CD4-positive, alpha-beta T cell treated with Interleukin-6 at 100 ng/mL for 8 hours (primary cell): ENCODE measurements around the gene MPRIP.
"Not testable (repeated sequence)": the region's sequence is repeated elsewhere in the genome, so short reads cannot be mapped to it uniquely, and the experiment has no call there.

ENCODE experiments used
- DNase-seq: peaks from one replicate; pipeline ENCODE4 v3.0.0-alpha.2; 2020; ENCODE audit warnings: mixed read lengths, low spot score

Gene MPRIP

DNA sequence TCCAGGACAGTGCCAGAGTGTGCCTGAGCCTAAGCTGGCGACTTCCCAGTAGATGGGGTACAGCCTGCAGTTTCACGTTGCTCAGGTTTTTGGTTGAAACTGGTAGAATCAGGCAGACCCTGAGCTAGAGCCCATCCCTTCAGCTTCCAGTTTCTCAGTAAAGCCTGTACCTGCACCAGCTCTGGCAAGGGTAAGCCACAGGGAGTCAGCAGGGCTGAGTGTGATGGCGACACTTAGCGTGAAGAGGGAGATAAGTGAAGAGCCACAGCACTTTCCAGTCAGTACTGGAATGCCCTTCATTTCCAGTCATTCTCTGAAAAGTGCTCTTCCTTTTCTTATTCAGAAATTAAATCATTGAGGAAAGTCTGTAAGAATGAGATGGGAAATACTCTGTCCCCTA, 141.5 kb downstream of the MPRIP start:
- DNase-seq, result no peak

- DNase-seq, result peak; percentile 30
Measured at GRCh38 chr17:17184985-17185757, 142.9 kb downstream of the MPRIP start.

DNA sequence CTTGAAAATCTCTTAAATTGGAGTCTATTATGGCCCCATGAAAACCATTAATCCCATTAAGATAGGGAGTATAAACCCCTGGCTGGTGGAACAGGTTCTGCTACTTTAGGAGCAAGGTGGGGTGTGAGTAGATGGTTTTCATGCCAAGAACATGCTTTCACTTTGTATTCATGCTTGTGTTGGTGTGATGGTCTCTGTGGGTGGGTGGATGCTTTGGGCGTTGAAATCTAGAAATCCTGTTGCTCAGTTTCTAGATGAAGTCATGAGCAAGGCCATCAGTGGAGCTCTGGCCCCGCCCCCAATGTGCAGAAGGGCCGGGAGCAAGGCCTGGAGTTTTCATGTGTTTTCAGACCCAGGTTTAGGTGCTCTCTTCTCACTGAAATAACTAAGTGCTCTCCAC, 143.8 kb downstream of the MPRIP start:
- DNase-seq, result no peak

GRCh38 chr17:17186551-17187505, 144.6 kb downstream of the MPRIP start:
- DNase-seq, result no peak

DNA sequence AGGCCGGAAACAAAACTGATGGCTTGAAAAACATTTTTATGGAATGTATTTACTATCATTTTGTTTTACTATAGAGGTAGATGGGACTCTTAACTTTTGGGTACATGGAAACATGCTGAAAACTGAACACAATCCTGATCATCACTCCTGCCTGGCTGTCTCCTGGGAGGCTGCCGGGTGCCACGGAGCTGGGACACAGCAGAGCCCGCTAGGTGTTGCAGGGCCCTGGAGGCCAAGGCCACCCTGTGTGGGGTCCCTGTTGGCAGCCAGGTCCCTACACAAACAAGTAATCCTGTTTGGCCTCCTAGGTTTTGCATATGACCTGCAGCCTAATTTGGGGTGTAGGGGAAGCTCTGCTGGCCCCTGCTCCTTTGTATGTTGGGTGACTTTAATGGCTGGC, 146.3 kb downstream of the MPRIP start:
- no peak for DNase-seq

GRCh38 chr17:17189559-17189958, 147.3 kb downstream of the MPRIP start:
- DNase-seq, result no peak

GRCh38 chr17:17190188-17190587, 147.9 kb downstream of the MPRIP start:
- DNase-seq, result no peak

GRCh38 chr17:17191346-17191792, 149.1 kb downstream of the MPRIP start:
- no peak for DNase-seq

DNA sequence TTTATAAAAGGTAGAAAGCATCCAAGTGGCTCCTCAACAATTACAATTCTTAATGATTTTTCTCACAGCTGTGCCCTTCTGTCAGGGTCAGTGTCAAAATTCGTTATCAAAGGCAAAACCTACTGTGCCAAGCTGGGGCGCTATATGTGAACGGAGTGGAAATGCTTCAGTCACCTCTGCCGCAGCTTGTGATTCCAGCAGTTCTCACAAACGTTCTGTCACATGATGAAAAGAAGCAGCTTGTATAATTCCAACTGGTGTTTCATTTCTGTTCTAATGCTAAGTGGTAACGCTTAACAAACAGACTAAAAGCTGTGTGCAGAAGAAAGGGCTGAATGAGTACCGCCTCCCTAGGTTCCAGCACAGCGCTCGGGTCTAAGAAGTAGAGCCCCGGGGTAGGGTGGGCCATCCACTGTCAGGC, 149.7 kb downstream of the MPRIP start:
- DNase-seq, result no peak

- not testable (repeated sequence) for DNase-seq
Measured at GRCh38 chr17:17195466-17195865, 153.2 kb downstream of the MPRIP start.

DNA sequence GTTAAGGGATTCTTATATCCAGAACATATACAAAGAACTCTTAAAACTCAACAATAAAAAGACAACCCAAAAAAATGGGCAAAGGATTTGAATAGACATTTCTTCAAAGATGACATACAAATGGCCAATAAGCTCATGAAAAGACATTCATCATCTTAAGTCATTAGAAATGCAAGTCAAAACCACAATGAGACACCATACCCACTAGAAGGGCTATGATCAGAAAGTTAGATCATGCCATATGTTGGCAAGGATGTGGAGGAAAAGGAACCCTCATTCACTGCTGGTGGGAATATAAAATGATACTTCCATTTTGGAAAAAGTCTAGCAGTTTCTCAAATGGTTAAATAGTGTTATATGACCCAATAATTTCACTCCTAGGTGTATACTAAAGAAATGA, 154.5 kb downstream of the MPRIP start:
- no peak for DNase-seq

DNA sequence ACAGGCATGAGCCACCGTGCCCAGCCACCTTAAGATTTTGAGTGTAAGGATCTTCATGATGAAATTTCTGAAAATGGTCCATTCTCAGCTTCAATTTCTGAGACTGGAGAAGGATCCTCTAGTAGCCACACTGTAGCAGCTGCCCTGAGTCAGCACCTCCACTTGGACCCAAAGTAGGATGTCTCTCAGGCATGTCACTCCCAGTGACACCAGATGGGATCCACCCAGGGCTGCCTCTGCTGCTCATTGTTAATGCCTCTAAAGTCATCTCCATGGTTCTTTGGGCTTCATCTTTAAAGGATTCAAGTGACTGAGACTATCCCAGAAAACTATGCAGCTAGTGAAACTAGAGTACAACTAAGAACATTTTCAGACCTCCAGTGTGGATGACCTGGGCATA, 156.0 kb downstream of the MPRIP start:
- no peak for DNase-seq

DNA sequence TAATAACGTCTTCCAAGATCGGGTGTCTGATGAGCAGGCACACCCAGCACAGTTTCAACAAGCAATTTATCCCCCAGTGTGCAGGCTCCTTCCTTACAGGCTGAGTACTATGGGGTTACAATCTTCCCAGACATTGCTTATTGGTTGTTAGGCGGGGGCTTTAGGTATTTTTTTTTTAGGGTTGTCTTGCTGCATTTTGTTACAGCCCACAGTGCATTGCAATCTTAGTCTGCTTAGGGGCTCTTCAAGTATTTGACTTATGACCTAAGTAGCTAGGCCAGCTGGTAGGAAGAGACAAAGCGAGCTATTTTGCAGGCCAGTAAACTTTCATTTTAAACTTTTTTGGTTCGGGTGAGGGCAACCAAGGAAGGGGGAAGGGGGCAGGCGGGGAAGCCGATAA, 158.1 kb downstream of the MPRIP start:
- DNase-seq, result no peak

- no peak for DNase-seq
Measured at GRCh38 chr17:17200831-17201230, 158.6 kb downstream of the MPRIP start.

DNA sequence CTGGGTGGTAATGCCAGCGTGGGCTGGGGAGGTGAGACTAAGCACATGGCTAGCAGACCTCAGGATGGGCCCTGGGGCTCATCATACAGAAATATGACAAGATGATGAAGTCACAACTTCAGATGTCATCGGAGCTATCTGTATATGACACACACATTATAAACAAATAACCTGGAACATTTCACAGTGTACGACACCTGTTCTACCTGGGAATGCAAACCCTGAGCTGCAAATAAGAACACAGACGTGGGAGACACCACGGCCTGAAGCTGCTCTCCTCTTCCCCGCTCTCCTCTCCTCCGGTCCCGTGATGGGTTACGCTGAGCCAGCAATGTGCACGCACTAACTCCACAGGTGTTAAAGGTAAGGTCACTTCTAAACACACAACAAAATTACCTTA, 159.0 kb downstream of the MPRIP start:
- no peak for DNase-seq

GRCh38 chr17:17201907-17202306, 159.7 kb downstream of the MPRIP start:
- DNase-seq, result no peak

- no peak for DNase-seq
Measured at GRCh38 chr17:17203173-17203730, 161.0 kb downstream of the MPRIP start.

GRCh38 chr17:17204041-17204591, 161.9 kb downstream of the MPRIP start:
- DNase-seq, result no peak

- no peak for DNase-seq
Measured at GRCh38 chr17:17204635-17205231, 162.5 kb downstream of the MPRIP start.

DNA sequence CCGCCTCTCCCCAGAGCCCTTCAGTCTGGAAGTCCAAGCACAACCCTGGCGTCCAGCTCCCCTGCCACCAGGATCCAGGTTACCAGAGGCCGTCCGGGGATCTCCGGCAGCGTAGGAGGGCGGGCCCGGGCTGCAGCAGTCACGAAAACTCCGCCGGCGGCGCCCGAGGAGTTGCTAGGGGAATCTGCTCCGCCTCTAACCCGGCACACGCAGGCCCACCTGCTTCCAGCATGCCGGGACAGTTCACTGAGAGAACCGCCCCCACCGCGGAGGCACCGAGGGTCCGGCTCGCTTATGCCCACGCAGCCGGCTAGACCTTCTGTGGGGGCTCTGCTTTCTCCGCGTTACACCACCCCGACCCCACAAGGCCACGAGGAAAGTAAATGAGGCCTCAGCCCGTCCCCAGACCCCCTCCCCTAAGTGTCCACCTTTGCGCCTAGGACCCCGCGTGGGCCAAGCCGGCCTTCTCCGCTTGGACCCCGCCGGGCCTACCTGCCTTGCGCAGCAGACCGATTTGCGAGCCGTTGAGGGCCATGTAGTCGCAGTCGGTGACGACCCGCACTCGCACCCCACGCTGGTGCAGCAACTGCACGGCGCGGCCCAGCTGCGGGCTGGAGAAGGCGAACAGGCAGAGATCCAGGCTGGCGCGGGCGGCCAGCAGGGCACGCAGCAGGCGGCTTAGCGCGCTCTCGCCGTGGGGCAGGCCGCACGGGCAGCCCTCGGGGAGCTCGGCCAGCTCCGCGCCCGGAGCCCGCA, 163.3 kb downstream of the MPRIP start:
- peak; percentile 49 for DNase-seq
